HG03066 (cell line): ENCODE data around the gene GNB1.
"Not testable (repeated sequence)": the region's sequence is repeated elsewhere in the genome, so short reads cannot be mapped to it uniquely, and the experiment has no call there.

Experiments used
- ATAC-seq: cut with Tn5 transposase; IDR thresholded peaks from one replicate; pipeline ENCODE4 v1.9.1; 2021; ENCODE audit warnings: low read depth; ENCODE audit not compliant: unreplicated experiment

GNB1 gene

GRCh38 chr1:1752190-1752589 is 138.7 kb downstream of the GNB1 start:
- no peak for ATAC-seq

DNA sequence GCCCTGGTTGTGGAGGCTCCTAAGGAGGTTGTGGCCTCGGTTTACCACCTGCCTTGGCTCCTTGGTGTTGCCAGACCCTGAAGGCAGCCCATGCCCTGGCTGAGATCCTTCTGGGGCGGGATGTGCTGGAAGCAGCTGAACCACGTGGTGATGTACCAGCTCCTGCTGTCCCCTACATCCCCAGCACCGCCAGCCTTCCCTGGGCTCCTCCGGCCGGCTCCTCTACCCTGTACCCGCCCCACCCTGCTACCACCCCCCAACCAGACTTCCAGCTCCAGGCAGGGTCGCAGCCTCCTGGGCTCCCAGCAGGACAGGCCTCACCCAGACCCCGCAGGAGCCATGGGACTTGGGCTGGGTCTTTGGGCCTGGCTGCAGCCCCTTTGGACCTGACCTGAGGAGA is 140.9 kb downstream of the GNB1 start:
- ATAC-seq: not testable (repeated sequence)

DNA sequence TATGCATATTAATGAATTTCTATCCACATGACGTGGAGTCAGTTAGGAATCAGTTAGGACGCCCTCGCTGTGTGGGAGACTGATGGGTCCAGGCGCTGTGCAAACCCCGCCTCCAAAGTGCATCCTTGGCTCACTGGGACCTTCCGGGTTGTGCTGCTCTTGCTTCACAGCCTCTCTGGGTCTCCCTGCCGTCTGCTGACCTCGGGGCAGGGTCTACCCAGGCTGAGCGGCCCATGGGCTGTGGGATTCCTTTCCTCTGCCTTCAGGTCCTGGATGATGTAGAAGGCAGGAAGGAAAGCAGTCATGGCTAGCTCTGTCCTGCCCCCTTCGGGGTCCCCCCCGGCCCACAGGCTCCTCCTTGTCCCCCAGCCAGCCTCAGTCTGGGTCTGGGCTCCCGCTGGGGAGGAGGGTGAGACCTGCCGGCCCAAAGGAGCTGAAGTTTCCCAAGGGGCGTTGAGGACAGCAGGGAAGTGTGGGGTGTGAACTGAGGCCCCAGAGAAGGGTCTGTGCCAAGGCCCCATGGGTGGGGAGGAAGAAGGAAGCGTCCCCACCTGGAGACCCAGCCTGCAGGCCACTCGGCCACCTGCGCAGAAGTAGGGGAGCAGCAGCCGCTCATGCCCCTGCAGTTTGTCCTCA is 142.1 kb downstream of the GNB1 start:
- ATAC-seq: no peak

DNA sequence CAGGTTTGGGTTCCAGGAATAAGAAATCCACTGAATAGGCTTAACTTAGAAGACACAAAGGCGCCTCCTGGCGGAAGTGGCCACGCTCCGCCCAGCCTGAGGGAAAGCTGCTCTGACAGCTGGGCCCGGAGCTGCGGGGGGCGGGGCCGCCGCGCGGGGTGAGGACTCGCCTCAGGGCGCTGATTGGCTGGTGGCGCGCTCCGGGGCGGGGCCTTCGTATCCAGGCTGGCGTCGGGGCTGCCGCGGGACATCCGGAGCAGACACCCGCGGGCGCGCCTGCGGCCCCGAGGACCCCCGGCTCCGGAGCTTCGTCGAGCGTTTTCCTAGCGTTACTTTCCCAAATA is 144.3 kb downstream of the GNB1 start:
- ATAC-seq: peak; percentile 78

- peak; percentile 55 for ATAC-seq
These were observed 145.0 kb downstream of the GNB1 start for GRCh38 chr1:1745651-1746565.

- ATAC-seq: not testable (repeated sequence)
These were observed 148.4 kb downstream of the GNB1 start for GRCh38 chr1:1742529-1742928.

DNA sequence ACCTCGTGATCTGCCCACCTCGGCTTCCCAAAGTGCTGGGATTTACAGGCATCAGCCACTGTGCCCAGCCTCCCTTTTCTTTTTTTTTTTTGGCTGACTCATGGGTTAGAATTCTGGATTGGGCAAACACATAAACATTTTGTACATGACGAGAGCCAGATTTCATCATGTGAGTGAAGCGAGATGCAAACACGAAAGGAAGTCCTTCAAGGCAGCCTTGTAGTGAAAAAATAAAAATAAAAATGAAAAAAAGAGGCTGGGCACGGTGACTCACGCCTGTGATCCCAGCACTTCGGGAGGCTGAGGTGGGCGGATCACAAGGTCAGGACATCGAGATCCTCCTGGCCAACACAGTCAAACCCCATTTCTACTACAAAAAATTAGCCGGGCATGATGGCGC is 149.9 kb downstream of the GNB1 start:
- ATAC-seq: not testable (repeated sequence)

- not testable (repeated sequence) for ATAC-seq
These were observed 152.0 kb downstream of the GNB1 start for GRCh38 chr1:1738799-1739337.

DNA sequence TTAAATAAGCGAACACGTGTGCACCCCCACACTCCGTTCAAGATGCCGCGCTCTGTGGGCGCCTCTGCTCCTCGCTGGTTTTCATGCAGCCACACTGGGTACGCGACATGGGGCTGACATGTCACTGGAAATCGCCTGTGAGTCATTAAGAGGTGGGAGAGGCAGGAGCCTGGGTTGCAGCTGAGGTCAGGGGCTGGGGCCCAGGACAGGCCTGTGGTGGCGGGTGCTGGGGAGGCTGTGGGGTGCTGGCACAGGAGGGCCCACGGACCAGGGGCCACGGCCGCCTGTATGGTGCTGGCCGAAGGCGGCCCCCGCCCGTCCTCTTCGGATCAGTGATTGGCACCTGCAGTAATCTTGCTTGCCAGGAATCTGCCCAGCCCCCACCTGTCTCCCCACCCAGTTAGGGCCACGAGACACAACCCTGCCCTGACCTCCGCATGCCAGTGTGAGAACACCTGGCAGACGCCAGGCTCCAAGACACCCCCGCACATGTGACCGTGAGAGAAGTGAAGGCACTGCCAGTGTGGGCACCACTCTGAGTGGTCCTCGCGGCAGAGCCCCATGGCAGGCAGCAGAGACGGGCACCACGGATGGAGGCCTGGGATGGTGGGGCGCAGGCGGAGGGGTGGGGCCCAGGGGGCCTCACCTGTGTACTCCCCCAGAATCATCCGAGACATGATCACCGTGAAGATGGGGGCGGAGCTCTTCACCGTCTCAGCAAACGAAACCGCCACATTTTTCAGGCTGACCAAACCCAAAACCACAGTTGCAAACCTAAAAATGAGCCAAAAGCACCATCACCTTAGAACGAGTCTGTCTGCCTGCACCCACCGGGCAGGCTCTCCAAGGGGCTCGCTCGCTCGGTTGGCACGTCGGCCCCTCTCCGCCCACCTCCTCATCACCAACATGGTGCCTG is 153.0 kb downstream of the GNB1 start:
- not testable (repeated sequence) for ATAC-seq
